ENCODE results near the gene SEZ6L. TPM values are rescaled to one million over a fixed set of nuclear protein-coding genes. Genes with fewer than 3 reads are reported as not detected.

SEZ6L gene
- total RNA-seq, 1 donor from 2014 or later, result 0.03 TPM

DNA sequence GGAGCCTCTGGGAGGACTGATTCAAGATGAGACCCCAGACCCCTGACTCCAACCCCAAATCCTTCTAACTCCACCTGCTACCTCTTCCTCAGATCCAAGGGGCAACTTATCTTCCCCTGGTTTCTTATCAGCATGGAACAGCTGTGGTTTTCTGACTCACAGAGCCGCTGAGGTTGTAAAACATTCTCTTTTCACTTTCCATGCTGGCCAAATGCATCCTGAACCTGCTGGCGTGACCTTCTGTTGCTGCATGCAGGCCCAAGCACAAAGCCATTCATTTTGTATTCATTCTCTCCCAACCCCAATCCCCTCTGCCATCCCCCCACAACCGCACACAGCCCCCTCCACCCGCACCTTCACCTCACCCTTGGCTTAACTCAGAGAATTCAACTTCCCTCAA is 70.3 kb downstream of the SEZ6L start:
- DNase-seq (ENCODE audit: low spot score) (no peak), ATAC-seq (no peak)

DNA sequence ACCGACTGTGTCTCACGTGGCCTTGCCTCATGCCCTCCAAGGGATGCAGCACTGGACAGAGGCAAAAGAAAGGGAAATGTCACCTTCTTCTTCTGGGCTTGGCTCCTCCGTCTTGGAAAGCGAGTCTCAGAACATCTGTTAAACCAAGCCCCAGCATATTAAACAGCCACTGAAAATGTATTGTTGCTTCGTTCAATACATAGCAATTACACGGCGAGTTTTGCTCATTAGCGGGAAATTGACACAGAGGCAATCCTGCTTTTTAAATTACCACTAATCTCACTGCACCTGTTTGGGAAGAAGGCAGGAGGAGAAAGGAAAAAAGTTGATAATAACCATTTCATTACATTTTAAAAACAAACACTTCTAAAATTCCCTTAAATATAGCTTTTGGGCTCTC is 72.1 kb downstream of the SEZ6L start:
- ATAC-seq, result no peak
- no peak for DNase-seq (ENCODE audit: low spot score)

DNA sequence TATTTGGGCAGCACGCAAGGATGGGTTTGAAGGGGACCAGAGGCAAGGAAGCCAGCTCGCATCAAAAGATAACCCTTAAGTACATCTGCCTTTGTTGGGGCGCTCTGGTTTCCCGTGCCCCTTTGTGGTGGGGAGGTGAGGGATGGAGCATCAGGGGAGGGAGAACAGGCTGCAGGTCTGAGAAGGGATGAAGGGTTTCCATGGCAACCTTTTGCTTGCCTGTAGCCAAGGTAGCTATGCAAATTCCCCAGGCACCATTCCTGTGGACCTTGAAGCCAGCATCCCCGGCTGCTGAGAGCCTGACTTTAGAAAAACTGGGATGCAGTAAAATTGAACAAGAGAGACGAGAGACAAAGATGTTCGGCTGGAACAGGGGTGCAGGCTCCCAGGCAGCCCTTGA is 75.7 kb downstream of the SEZ6L start:
- ATAC-seq (no peak), DNase-seq (ENCODE audit: low spot score) (no peak)

DNA sequence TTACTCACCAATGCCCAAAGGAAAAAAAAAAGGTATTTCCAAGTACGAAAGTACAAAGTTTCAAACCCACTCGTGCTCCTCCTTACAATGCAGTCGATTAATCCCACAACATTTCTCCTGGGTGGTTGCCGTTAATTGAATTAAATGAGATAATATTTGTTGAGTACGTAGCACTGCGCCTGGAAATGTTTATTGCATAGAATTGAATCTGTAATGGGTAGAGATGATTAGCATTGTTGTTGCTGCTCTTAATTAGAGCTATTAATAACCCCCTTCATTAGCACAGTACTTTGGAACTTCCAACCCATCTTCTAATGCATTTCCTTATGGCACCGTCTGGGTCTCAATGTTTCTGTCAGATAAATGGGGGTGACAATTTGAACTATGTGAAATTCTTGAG is 77.3 kb downstream of the SEZ6L start:
- ATAC-seq (no peak), DNase-seq (ENCODE audit: low spot score) (no peak)

DNA sequence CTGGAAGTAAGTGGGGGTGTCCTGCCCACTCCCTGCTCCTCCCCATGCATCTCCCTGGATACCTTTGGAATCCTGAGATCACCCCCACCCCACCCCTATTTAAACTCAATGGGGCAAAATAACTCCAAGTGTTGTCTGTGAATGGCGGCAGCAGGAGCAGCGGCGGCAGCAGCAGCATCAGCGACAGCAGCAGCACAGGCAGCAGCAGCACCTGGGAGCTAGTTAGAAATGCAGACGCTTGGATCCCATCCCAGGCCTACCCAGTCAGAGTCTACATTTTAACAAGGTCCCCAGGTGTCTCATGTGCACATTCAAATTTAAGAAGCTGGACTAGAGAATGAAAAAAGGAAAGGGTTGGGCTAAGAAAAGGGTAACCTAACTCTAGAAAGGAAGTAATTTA is 82.6 kb downstream of the SEZ6L start:
- ATAC-seq (no peak), DNase-seq (ENCODE audit: low spot score) (no peak)

DNA sequence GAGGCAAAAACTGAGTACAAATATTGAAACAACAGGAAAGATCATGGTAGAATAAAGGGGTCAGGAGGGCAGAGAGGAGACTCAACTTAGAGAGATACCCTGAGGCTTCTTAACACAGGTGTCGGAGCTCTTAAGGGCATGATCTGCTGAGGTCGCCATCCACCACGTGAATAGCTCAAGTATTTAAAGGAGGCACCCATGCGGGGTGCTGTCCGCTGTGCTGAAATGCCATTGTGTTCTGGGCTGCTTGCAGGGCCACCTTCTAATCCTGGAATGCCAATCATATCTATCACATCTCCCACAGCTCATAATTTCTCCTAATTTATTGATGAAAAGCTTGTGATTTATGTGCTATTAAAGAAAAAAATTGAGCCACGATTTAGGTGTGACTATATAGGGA is 90.2 kb downstream of the SEZ6L start:
- no peak for DNase-seq (ENCODE audit: low spot score)
- peak; percentile 27 for ATAC-seq

DNA sequence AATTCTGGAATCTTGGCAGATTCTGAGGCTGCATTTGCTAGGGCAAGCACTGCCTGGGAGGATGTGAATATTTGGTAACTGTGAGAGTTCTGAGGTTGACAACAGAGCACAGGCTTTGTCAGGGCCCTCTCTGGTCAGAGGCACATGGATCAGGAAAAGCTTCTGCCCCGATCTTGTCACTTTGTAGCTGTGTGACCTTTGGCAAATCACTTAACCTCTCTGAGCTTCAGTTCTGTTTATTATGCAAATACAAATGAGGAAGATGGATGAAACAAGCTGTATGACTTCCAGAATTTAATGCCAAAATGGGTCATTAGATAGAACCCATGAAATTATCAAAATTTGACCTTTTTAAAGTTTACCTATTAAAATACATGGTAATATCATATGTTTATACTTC is 94.9 kb downstream of the SEZ6L start:
- ATAC-seq, result no peak

GRCh38 chr22:26265281-26265680 is 96.0 kb downstream of the SEZ6L start:
- DNase-seq (ENCODE audit: low spot score) (no peak), ATAC-seq (no peak)

More for the DNA sequence above, 94.9 kb downstream of the SEZ6L start:
- no peak for DNase-seq (ENCODE audit: low spot score)

GRCh38 chr22:26265909-26266308 is 96.6 kb downstream of the SEZ6L start:
- DNase-seq (ENCODE audit: low spot score) (no peak), ATAC-seq (no peak)

GRCh38 chr22:26267856-26268255 is 98.6 kb downstream of the SEZ6L start:
- DNase-seq (ENCODE audit: low spot score) (no peak), ATAC-seq (no peak)

DNA sequence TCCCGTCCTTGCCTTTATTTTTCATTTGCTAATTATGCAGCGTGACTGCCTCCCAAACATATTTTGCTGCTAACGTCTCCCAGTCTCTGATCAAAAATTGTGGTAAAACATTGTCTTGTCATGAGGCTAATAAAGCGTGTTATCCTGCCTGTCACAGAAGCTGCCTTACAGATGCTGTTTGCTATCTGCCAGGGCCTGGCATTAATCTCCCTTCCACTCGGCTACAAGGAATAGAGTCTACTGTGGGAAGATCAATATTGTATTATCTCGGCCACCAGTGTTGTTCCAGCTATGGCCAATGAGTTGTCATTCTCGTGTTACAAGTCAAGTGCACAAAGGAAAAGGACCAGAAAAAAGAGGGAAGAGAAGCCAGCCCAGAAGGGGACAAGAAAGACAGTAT is 100.3 kb downstream of the SEZ6L start:
- DNase-seq (ENCODE audit: low spot score) (no peak), ATAC-seq (no peak)

DNA sequence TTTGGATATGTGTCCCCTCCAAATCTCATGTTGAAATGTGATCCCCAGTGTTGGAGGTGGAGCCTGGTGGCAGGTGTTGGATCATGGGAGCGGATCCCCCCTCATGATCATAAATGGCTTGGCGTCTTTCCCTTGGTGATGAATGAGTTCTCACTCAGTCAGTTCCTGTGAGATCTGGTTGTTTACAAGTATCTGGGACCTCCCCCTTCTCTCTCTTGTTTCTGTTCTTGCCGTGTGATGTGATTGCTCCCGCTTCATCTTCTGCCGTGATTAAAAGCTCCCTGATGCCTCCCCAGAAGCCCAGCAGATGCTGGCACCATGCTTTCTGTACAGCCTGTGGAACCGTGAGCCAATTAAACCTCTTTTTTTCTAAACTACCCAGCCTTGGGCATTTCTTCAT is 102.2 kb downstream of the SEZ6L start:
- DNase-seq (ENCODE audit: low spot score) (no peak), ATAC-seq (no peak)

GRCh38 chr22:26273011-26273675 is 103.9 kb downstream of the SEZ6L start:
- DNase-seq (ENCODE audit: low spot score) (no peak), ATAC-seq (no peak)

GRCh38 chr22:26276529-26277160 is 107.4 kb downstream of the SEZ6L start:
- ATAC-seq (no peak), DNase-seq (ENCODE audit: low spot score) (no peak)

DNA sequence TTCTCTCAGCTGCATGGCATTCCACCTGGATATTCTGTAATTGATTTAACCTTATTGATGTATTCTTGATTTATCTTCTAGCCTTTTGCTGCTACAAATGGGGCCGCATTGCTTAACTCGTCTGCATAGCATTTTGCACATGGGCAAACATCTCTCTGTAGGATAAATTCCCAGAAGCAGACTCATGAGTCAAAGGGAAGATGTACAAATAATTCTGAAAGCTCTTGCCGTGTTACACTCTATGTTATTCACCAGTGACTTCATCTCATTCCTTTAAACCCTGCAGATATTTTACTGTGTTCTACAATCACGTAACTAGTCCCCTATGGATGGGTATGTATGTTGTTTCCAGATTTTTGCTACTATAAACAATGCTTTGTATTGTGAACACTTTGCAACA is 112.7 kb downstream of the SEZ6L start:
- ATAC-seq, result no peak
- no peak for DNase-seq (ENCODE audit: low spot score)

GRCh38 chr22:26283330-26283729 is 114.1 kb downstream of the SEZ6L start:
- DNase-seq (ENCODE audit: low spot score) (no peak), ATAC-seq (no peak)

GRCh38 chr22:26285632-26286031 is 116.4 kb downstream of the SEZ6L start:
- ATAC-seq, result no peak
- DNase-seq (ENCODE audit: low spot score), result no peak

- DNase-seq (ENCODE audit: low spot score), result no peak
- ATAC-seq, result no peak
These were observed 117.0 kb downstream of the SEZ6L start for GRCh38 chr22:26286091-26286820.

DNA sequence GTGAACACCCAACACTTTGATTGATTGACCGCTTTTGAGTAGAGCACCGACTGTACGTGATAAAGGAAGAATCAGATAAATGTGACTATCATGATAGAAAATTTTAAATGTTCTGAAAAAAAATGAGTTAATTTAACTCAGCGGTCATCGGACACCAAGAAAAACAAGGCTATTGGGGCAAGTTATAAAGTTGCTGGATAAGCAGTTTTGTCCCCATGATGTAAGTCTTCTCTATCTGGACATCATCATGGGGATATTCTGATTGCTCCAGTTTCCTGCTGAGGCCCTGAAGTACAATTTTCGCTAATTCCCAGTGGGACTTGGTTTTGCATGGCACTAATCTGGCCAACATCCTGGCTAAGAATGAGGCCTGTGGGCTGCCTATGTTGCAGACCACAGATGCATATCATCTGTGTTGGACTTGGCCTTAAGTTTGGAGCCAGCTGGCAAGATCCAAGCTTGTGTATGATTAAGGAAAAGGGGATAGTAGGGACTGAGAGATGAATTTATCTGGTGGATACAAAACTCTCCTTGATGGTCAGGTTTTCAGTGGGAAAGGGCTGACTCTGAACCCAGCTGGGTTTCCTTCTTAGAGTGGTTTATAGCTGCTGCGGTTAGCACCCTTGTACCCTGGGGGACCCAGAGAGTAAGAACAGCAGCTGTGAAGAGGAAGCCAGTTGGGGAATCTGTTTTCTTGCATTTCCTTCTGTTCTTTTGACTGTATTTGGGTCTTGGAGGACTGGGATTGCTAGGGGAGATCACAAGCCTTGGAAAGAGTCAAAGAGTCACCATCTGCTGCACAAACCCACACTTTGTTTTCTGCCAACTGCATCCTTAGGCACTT is 118.3 kb downstream of the SEZ6L start:
- no peak for ATAC-seq
- no peak for DNase-seq (ENCODE audit: low spot score)

- no peak for DNase-seq (ENCODE audit: low spot score)
- no peak for ATAC-seq
These were observed 120.4 kb downstream of the SEZ6L start for GRCh38 chr22:26289611-26290101.
